GM23338 (cell line): ENCODE results near the gene MEIOSIN. TPM values are rescaled to one million over a fixed set of nuclear protein-coding genes. Genes with fewer than 3 reads are reported as not detected.
"Not testable (repeated sequence)": the region's sequence is repeated elsewhere in the genome, so short reads cannot be mapped to it uniquely, and the experiment has no call there.

Source experiments
- ATAC-seq: fragments of 200-7000 bp; cut with Tn5 transposase; 3 replicates; pipeline ENCODE4 v1.9.1; 2020
- DNase-seq: peaks from one replicate; pipeline ENCODE4 v3.0.0-alpha.2; 2015; ENCODE audit warnings: low spot score
- H2AFZ ChIP-seq: fragments of 200-600 bp; sonication (generic); 2 replicates; pipeline ENCODE4 v1.8.0; 2016; ENCODE audit warnings: antibody characterized with exemption, mild to moderate bottlenecking, moderate library complexity
- H3F3A ChIP-seq: fragments of 200-600 bp; sonication (generic); replicated peaks from 2 replicates; pipeline ENCODE4 v1.8.0; 2017; ENCODE audit warnings: antibody characterized with exemption, mixed run types, low read depth
- H3K27ac ChIP-seq: fragments of 200-600 bp; sonication (generic); 2 replicates; pipeline ENCODE4 v1.6.1; 2016; ENCODE audit warnings: low read depth
- H3K27me3 ChIP-seq: fragments of 200-600 bp; sonication (generic); 2 replicates; pipeline ENCODE4 v1.8.0; 2016; ENCODE audit warnings: mild to moderate bottlenecking, mixed run types, moderate library complexity; ENCODE audit not compliant: insufficient read depth
- H3K36me3 ChIP-seq: fragments of 200-600 bp; sonication (generic); 2 replicates; pipeline ENCODE4 v1.8.0; 2016; ENCODE audit warnings: mild to moderate bottlenecking; ENCODE audit not compliant: insufficient read depth
- H3K4me1 ChIP-seq: fragments of 200-600 bp; sonication (generic); 2 replicates; pipeline ENCODE4 v1.8.0; 2016; ENCODE audit warnings: mild to moderate bottlenecking, moderate library complexity; ENCODE audit not compliant: insufficient read depth
- H3K4me2 ChIP-seq: fragments of 200-600 bp; sonication (generic); 2 replicates; pipeline ENCODE4 v1.7.1; 2017; ENCODE audit warnings: mixed run types
- H3K4me3 ChIP-seq: fragments of 200-600 bp; sonication (generic); 2 replicates; pipeline ENCODE4 v1.6.1; 2016; ENCODE audit warnings: mixed run types
- H3K79me2 ChIP-seq: fragments of 200-600 bp; sonication (generic); replicated peaks from 2 replicates; pipeline ENCODE4 v1.8.0; 2017; ENCODE audit warnings: mild to moderate bottlenecking; ENCODE audit not compliant: insufficient read depth
- H3K9me2 ChIP-seq: fragments of 200-600 bp; sonication (generic); 2 replicates; pipeline ENCODE4 v1.8.0; 2017; ENCODE audit not compliant: insufficient read depth
- H4K20me1 ChIP-seq: fragments of 200-600 bp; sonication (generic); replicated peaks from 2 replicates; pipeline ENCODE4 v1.8.0; 2017; ENCODE audit warnings: mild to moderate bottlenecking; ENCODE audit not compliant: insufficient read depth
- H3K27ac Mint-ChIP-seq: 2 replicates; pipeline ENCODE4 v1.8.0; 2020; ENCODE audit warnings: inconsistent platforms, mild to moderate bottlenecking, moderate library complexity, mixed read lengths
- H3K27me3 Mint-ChIP-seq: 3 replicates; pipeline ENCODE4 v1.8.0; 2022; ENCODE audit warnings: low read depth, mild to moderate bottlenecking, moderate library complexity, mixed read lengths, inconsistent platforms; ENCODE audit not compliant: insufficient read depth, poor library complexity
- H3K36me3 Mint-ChIP-seq: 3 replicates; pipeline ENCODE4 v1.8.0; 2021; ENCODE audit warnings: low read depth, mild to moderate bottlenecking, inconsistent platforms, moderate library complexity, mixed read lengths
- H3K4me1 Mint-ChIP-seq: 3 replicates; pipeline ENCODE4 v1.8.0; 2020; ENCODE audit warnings: mild to moderate bottlenecking, inconsistent platforms, mixed read lengths
- H3K4me3 Mint-ChIP-seq: 3 replicates; pipeline ENCODE4 v1.8.0; 2021; ENCODE audit warnings: moderate library complexity, mild to moderate bottlenecking, inconsistent platforms, mixed read lengths
- H3K9me3 Mint-ChIP-seq: 3 replicates; pipeline ENCODE4 v1.8.0; 2020; ENCODE audit warnings: moderate library complexity, mild to moderate bottlenecking, inconsistent platforms, mixed read lengths
- CREB1 ChIP-seq: fragments of 250-450 bp; sonication (Bioruptor Pico); IDR thresholded peaks from 2 replicates; pipeline ENCODE4 v1.5.0; 2020; ENCODE audit warnings: low read depth, mild to moderate bottlenecking, moderate library complexity
- EZH2phosphoT487 ChIP-seq: fragments of 200-600 bp; sonication (generic); IDR thresholded peaks from one replicate; pipeline ENCODE4 v1.8.1; 2018; ENCODE audit warnings: antibody characterized with exemption; ENCODE audit not compliant: unreplicated experiment
- JUNB ChIP-seq: IDR thresholded peaks from one replicate; pipeline ENCODE4 v1.6.1; 2016; ENCODE audit warnings: antibody characterized with exemption; ENCODE audit not compliant: unreplicated experiment
- NANOG ChIP-seq: IDR thresholded peaks from 2 replicates; pipeline ENCODE4 v1.6.1; 2016; ENCODE audit warnings: antibody characterized with exemption, borderline replicate concordance
- POLR2AphosphoS5 ChIP-seq: IDR thresholded peaks from 2 replicates; pipeline ENCODE4 v1.6.1; 2016; ENCODE audit warnings: antibody characterized with exemption, low read depth
- ZNF114 ChIP-seq: fragments of 250-450 bp; sonication (Bioruptor Pico); IDR thresholded peaks from 2 replicates; pipeline ENCODE4 v1.5.0; 2020; ENCODE audit warnings: mild to moderate bottlenecking, moderate library complexity
- ZNF331 ChIP-seq: fragments of 250-450 bp; sonication (Bioruptor Pico); IDR thresholded peaks from 2 replicates; pipeline ENCODE4 v1.5.0; 2020; ENCODE audit warnings: low read depth, mild to moderate bottlenecking, moderate library complexity
- polyA plus RNA-seq: library from polyadenylated mRNA; unstranded; fragments of >200 nt; fragmentation: Nextera tagmentation; extraction: Ambion mirVana; gene quantifications from 2 replicates; pipeline ENCODE4 v1.2.1, GENCODE V29; 2016
- total RNA-seq: library from RNA; depleted of rRNA; stranded (reverse); fragments of >200 nt; shearing (Covaris generic); gene quantifications from 2 replicates; pipeline ENCODE4 v1.2.3, GENCODE V29; 2014
- TF ChIP-seq, protein P1 (sequence below): IDR thresholded peaks from 2 replicates; pipeline ENCODE4 v1.6.1; 2016; ENCODE audit warnings: antibody characterized with exemption
- TF ChIP-seq, protein P2 (sequence below), 2 experiments: fragments of 200-600 bp in 1 of 2; sonication (generic) in 1 of 2; conservative IDR thresholded peaks; 2 replicates each; pipeline versions ENCODE4 v1.5.1 to v1.6.1; 2016 to 2017; ENCODE audit warnings: antibody characterized with exemption in 2 of 2, low read depth in 2 of 2, mild to moderate bottlenecking in 2 of 2, moderate library complexity in 1 of 2

The MEIOSIN gene
- total and polyA plus RNA-seq, 2 experiments from 2014 or later, result 0.21 to 0.28 TPM

- TF ChIP-seq, protein P1, sequence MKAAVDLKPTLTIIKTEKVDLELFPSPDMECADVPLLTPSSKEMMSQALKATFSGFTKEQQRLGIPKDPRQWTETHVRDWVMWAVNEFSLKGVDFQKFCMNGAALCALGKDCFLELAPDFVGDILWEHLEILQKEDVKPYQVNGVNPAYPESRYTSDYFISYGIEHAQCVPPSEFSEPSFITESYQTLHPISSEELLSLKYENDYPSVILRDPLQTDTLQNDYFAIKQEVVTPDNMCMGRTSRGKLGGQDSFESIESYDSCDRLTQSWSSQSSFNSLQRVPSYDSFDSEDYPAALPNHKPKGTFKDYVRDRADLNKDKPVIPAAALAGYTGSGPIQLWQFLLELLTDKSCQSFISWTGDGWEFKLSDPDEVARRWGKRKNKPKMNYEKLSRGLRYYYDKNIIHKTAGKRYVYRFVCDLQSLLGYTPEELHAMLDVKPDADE, result no peak
- no peak for TF ChIP-seq EZH2phosphoT487
- TF ChIP-seq JUNB, result no peak
- no peak for TF ChIP-seq NANOG
- TF ChIP-seq, protein P2, sequence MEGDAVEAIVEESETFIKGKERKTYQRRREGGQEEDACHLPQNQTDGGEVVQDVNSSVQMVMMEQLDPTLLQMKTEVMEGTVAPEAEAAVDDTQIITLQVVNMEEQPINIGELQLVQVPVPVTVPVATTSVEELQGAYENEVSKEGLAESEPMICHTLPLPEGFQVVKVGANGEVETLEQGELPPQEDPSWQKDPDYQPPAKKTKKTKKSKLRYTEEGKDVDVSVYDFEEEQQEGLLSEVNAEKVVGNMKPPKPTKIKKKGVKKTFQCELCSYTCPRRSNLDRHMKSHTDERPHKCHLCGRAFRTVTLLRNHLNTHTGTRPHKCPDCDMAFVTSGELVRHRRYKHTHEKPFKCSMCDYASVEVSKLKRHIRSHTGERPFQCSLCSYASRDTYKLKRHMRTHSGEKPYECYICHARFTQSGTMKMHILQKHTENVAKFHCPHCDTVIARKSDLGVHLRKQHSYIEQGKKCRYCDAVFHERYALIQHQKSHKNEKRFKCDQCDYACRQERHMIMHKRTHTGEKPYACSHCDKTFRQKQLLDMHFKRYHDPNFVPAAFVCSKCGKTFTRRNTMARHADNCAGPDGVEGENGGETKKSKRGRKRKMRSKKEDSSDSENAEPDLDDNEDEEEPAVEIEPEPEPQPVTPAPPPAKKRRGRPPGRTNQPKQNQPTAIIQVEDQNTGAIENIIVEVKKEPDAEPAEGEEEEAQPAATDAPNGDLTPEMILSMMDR (conservative IDR thresholded peaks at IDR 0.05; ENCODE audit: low read depth in 2 of 2), result no peak
- TF ChIP-seq ZNF114 (CRISPR knock-in tag), result no peak
- no peak for TF ChIP-seq CREB1 (CRISPR knock-in tag)
- no peak for TF ChIP-seq ZNF331 (CRISPR knock-in tag)
Measured at GRCh38 chr19:45747513-45747912, 14.3 kb downstream of the MEIOSIN start (continued).

GRCh38 chr19:45751483-45751882, 18.2 kb downstream of the MEIOSIN start:
- ATAC-seq, H3K27ac ChIP-seq, H3K27me3 ChIP-seq, H3K36me3 Mint-ChIP-seq, H3K4me2 ChIP-seq, H3K4me1 ChIP-seq, H3K4me3 Mint-ChIP-seq, H3K4me1 Mint-ChIP-seq, H3K79me2 ChIP-seq, H3K4me3 ChIP-seq, H3K36me3 ChIP-seq, H3K9me2 ChIP-seq, H3F3A ChIP-seq, H3K9me3 Mint-ChIP-seq, H4K20me1 ChIP-seq, H2AFZ ChIP-seq, H3K27me3 Mint-ChIP-seq, H3K27ac Mint-ChIP-seq, DNase-seq: not testable (repeated sequence)

DNA sequence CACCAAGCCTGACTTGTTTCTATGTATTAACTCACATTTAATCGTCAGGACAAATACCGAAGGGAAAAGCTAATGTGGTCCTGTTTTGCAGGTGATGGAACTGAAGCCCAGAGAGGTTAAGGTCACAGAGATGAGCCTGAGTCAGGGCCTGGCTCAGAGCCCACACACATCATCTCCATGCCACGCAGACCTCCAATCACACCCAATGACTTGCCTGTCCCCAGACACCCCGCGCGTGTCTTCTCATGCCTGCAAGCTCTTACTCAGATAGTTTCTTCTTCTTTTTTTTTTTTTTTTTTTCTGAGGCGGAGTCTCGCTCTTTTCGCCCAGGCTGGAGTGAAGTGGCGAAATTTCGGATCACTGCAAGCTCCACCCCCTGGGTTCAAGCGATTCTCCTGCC, 19.4 kb downstream of the MEIOSIN start:
- H3K9me2 ChIP-seq, result no peaks in the 10 kb centered on the region
- no peak overlapping the region for H3K4me3 ChIP-seq
- no peaks in the 10 kb centered on the region for H3K79me2 ChIP-seq
- ATAC-seq, result no peak
- DNase-seq, result no peak
- H3K9me3 Mint-ChIP-seq, result no peaks in the 10 kb centered on the region; the same call in 2 of the 3 replicates
- H3K36me3 Mint-ChIP-seq, result no peaks in the 10 kb centered on the region
- no peaks in the 10 kb centered on the region for H3F3A ChIP-seq
- peaks cover 3% of the 10 kb centered on the region for H3K4me1 Mint-ChIP-seq
- H2AFZ ChIP-seq, result no peak overlapping the region
- peaks cover 3% of the 10 kb centered on the region; the same call in 1 of the 2 replicates for H3K4me1 ChIP-seq
- H3K27me3 Mint-ChIP-seq, result peaks cover 12% of the 10 kb centered on the region
- no peaks in the 10 kb centered on the region for H3K27me3 ChIP-seq
- H3K4me3 Mint-ChIP-seq, result no peak overlapping the region
- H3K36me3 ChIP-seq, result no peaks in the 10 kb centered on the region
- no peaks in the 10 kb centered on the region for H4K20me1 ChIP-seq
- H3K4me2 ChIP-seq, result no peak overlapping the region
- H3K27ac ChIP-seq, result no peak overlapping the region
- H3K27ac Mint-ChIP-seq, result no peak overlapping the region
- TF ChIP-seq POLR2AphosphoS5, result no peak
- no peak for TF ChIP-seq ZNF331 (CRISPR knock-in tag)
- TF ChIP-seq, protein P1, result no peak
- TF ChIP-seq JUNB, result no peak
- TF ChIP-seq CREB1 (CRISPR knock-in tag), result no peak
- TF ChIP-seq, protein P2 (conservative IDR thresholded peaks at IDR 0.05; ENCODE audit: low read depth in 2 of 2), result no peak
- TF ChIP-seq EZH2phosphoT487, result no peak
- TF ChIP-seq ZNF114 (CRISPR knock-in tag), result no peak
- no peak for TF ChIP-seq NANOG
